ENCODE results near the gene TGFB1I1. TPM values are rescaled to one million over a fixed set of nuclear protein-coding genes. Genes with fewer than 3 reads are reported as not detected.

TGFB1I1 gene
- total RNA-seq, 1 experiment from 2014 or later = 13.1 TPM

- Histone ChIP-seq H3K27ac (peak overlapping the region; percentile 100), H3K4me3 (peak overlapping the region; percentile 94), H3K36me3 (no peaks in the 10 kb centered on the region; the same call in 1 of the 2 replicates), H3K9me3 (replicated peaks) (no peaks in the 10 kb centered on the region), H3K4me1 (no peaks in the 10 kb centered on the region), H3K27me3 (no peaks in the 10 kb centered on the region)
- DNase-seq = peak; percentile 99 to 100
Observed at GRCh38 chr16:31459687-31460581, 12.0 kb upstream of the TGFB1I1 start.

- Histone ChIP-seq H3K36me3 (no peaks in the 10 kb centered on the region; the same call in 1 of the 2 replicates), H3K4me3 (peak overlapping the region; percentile 94), H3K27me3 (no peaks in the 10 kb centered on the region), H3K4me1 (no peaks in the 10 kb centered on the region), H3K9me3 (replicated peaks) (no peaks in the 10 kb centered on the region), H3K27ac (peak overlapping the region; percentile 100; the same call in 1 of the 2 replicates)
- peak in 1 of 2 experiments; percentile 47 for DNase-seq
Observed at GRCh38 chr16:31460582-31461002, 11.4 kb upstream of the TGFB1I1 start.

GRCh38 chr16:31461201-31461920 is 10.6 kb upstream of the TGFB1I1 start:
- no peak for DNase-seq
- Histone ChIP-seq H3K36me3 (no peaks in the 10 kb centered on the region; the same call in 1 of the 2 replicates), H3K4me3 (no peak overlapping the region), H3K27me3 (no peaks in the 10 kb centered on the region), H3K4me1 (no peaks in the 10 kb centered on the region), H3K9me3 (replicated peaks) (no peaks in the 10 kb centered on the region), H3K27ac (no peak overlapping the region)

- H3K4me3 ChIP-seq = no peak overlapping the region
- H3K36me3 ChIP-seq = no peaks in the 10 kb centered on the region; the same call in 1 of the 2 replicates
- H3K9me3 ChIP-seq (replicated peaks) = no peaks in the 10 kb centered on the region
- no peak overlapping the region for H3K27ac ChIP-seq
- H3K27me3 ChIP-seq = no peaks in the 10 kb centered on the region
- DNase-seq = no peak
- no peaks in the 10 kb centered on the region for H3K4me1 ChIP-seq
Observed at GRCh38 chr16:31461921-31462804, 9.8 kb upstream of the TGFB1I1 start.

GRCh38 chr16:31464348-31464769 is 7.6 kb upstream of the TGFB1I1 start:
- Histone ChIP-seq H3K9me3 (replicated peaks) (no peaks in the 10 kb centered on the region), H3K4me3 (no peak overlapping the region), H3K27me3 (no peaks in the 10 kb centered on the region), H3K4me1 (no peaks in the 10 kb centered on the region), H3K36me3 (no peaks in the 10 kb centered on the region; the same call in 1 of the 2 replicates), H3K27ac (no peak overlapping the region)
- DNase-seq = no peak

GRCh38 chr16:31464781-31465260 is 7.1 kb upstream of the TGFB1I1 start:
- H3K27me3 ChIP-seq = no peaks in the 10 kb centered on the region
- H3K36me3 ChIP-seq = no peaks in the 10 kb centered on the region; the same call in 1 of the 2 replicates
- H3K27ac ChIP-seq = no peak overlapping the region
- H3K9me3 ChIP-seq (replicated peaks) = no peaks in the 10 kb centered on the region
- no peak overlapping the region for H3K4me3 ChIP-seq
- DNase-seq = no peak
- no peaks in the 10 kb centered on the region for H3K4me1 ChIP-seq

GRCh38 chr16:31465788-31466370 is 6.1 kb upstream of the TGFB1I1 start:
- no peaks in the 10 kb centered on the region for H3K9me3 ChIP-seq (replicated peaks)
- no peaks in the 10 kb centered on the region; the same call in 1 of the 2 replicates for H3K36me3 ChIP-seq
- no peaks in the 10 kb centered on the region for H3K27me3 ChIP-seq
- H3K4me3 ChIP-seq = no peak overlapping the region
- H3K4me1 ChIP-seq = no peaks in the 10 kb centered on the region
- H3K27ac ChIP-seq = no peak overlapping the region
- DNase-seq = no peak

GRCh38 chr16:31466381-31466841 is 5.5 kb upstream of the TGFB1I1 start:
- H3K9me3 ChIP-seq (replicated peaks) = no peaks in the 10 kb centered on the region
- H3K36me3 ChIP-seq = no peaks in the 10 kb centered on the region; the same call in 1 of the 2 replicates
- no peak for DNase-seq
- no peaks in the 10 kb centered on the region for H3K4me1 ChIP-seq
- no peak overlapping the region for H3K27ac ChIP-seq
- no peaks in the 10 kb centered on the region for H3K27me3 ChIP-seq
- no peak overlapping the region for H3K4me3 ChIP-seq

GRCh38 chr16:31467151-31467773 is 4.7 kb upstream of the TGFB1I1 start:
- Histone ChIP-seq H3K9me3 (replicated peaks) (no peaks in the 10 kb centered on the region), H3K27ac (no peak overlapping the region), H3K27me3 (no peaks in the 10 kb centered on the region), H3K4me3 (no peak overlapping the region), H3K4me1 (no peaks in the 10 kb centered on the region), H3K36me3 (no peaks in the 10 kb centered on the region; the same call in 1 of the 2 replicates)
- DNase-seq = peak in 1 of 2 experiments; percentile 27

GRCh38 chr16:31467858-31468257 is 4.1 kb upstream of the TGFB1I1 start:
- Histone ChIP-seq H3K27ac (no peak overlapping the region), H3K4me3 (no peak overlapping the region), H3K27me3 (no peaks in the 10 kb centered on the region), H3K36me3 (no peaks in the 10 kb centered on the region; the same call in 1 of the 2 replicates), H3K4me1 (no peaks in the 10 kb centered on the region), H3K9me3 (replicated peaks) (no peaks in the 10 kb centered on the region)
- DNase-seq = no peak

- H3K27me3 ChIP-seq = no peaks in the 10 kb centered on the region
- H3K4me3 ChIP-seq = peak overlapping the region; percentile 73; the same call in 1 of the 2 replicates
- peaks cover 20% of the 10 kb centered on the region for H3K36me3 ChIP-seq
- H3K4me1 ChIP-seq = 0 out of 2 replicates have a peak, but pooled peaks cover 2% of the 10 kb centered on the region
- DNase-seq = no peak
- H3K27ac ChIP-seq = no peak overlapping the region
- no peaks in the 10 kb centered on the region for H3K9me3 ChIP-seq (replicated peaks)
Observed at GRCh38 chr16:31470615-31471014, 1.3 kb upstream of the TGFB1I1 start.

- Histone ChIP-seq H3K27me3 (no peaks in the 10 kb centered on the region), H3K4me1 (0 out of 2 replicates have a peak, but pooled peaks cover 2% of the 10 kb centered on the region), H3K36me3 (peaks cover 25% of the 10 kb centered on the region), H3K27ac (peak overlapping the region; percentile 70), H3K9me3 (replicated peaks) (no peaks in the 10 kb centered on the region), H3K4me3 (peak overlapping the region; percentile 73)
- peak in 1 of 2 experiments; percentile 32 for DNase-seq
Observed at GRCh38 chr16:31471241-31471874, 594 bp upstream of the TGFB1I1 start.
